DOHH2 (cell line): ENCODE results near the gene NBAS.

Experiments
- H3F3A ChIP-seq: fragments of 200-600 bp; sonication (generic), shearing (Covaris generic); 2 replicates; pipeline ENCODE4 v1.6.0; 2016; ENCODE audit warnings: antibody characterized with exemption, mild to moderate bottlenecking; ENCODE audit not compliant: control insufficient read depth, insufficient read depth
- H3K27ac ChIP-seq: fragments of 200-600 bp; sonication (generic); 2 replicates; pipeline ENCODE4 v1.5.1; 2014; ENCODE audit warnings: low read depth, mild to moderate bottlenecking, low read length, moderate library complexity
- H3K27me3 ChIP-seq: fragments of 200-600 bp; sonication (generic); 2 replicates; pipeline ENCODE4 v1.6.1; 2014; ENCODE audit warnings: mild to moderate bottlenecking, low read length, mixed read lengths; ENCODE audit not compliant: control insufficient read depth
- H3K36me3 ChIP-seq: fragments of 200-600 bp; sonication (generic); 2 replicates; pipeline ENCODE4 v1.6.1; 2014; ENCODE audit warnings: mild to moderate bottlenecking, low read length, moderate library complexity, mixed read lengths; ENCODE audit not compliant: control insufficient read depth
- H3K4me1 ChIP-seq: fragments of 200-600 bp; sonication (generic); 2 replicates; pipeline ENCODE4 v1.6.1; 2014; ENCODE audit warnings: mild to moderate bottlenecking, low read length, mixed read lengths; ENCODE audit not compliant: control insufficient read depth
- H3K4me2 ChIP-seq: fragments of 200-600 bp; sonication (generic); 2 replicates; pipeline ENCODE4 v1.6.0; 2014; ENCODE audit warnings: mild to moderate bottlenecking, low read length, moderate library complexity
- H3K4me3 ChIP-seq: fragments of 200-600 bp; sonication (generic); 2 replicates; pipeline ENCODE4 v1.5.1; 2014; ENCODE audit warnings: mild to moderate bottlenecking, low read length, mixed read lengths
- H3K79me2 ChIP-seq: fragments of 200-600 bp; sonication (generic); 2 replicates; pipeline ENCODE4 v1.6.1; 2014; ENCODE audit warnings: mild to moderate bottlenecking, low read length, mixed read lengths; ENCODE audit not compliant: control insufficient read depth
- H3K9me2 ChIP-seq: fragments of 200-600 bp; sonication (generic); replicated peaks from 2 replicates; pipeline ENCODE4 v1.6.1; 2014; ENCODE audit warnings: mild to moderate bottlenecking, low read length, mixed read lengths; ENCODE audit not compliant: control insufficient read depth
- H3K9me3 ChIP-seq: fragments of 200-600 bp; sonication (generic); 2 replicates; pipeline ENCODE4 v1.6.1; 2014; ENCODE audit warnings: antibody characterized with exemption, low read length, mixed read lengths; ENCODE audit not compliant: control insufficient read depth, insufficient read depth
- H4K20me1 ChIP-seq: fragments of 200-600 bp; sonication (generic); 2 replicates; pipeline ENCODE4 v1.6.0; 2014; ENCODE audit warnings: low read depth, mild to moderate bottlenecking, antibody characterized with exemption, low read length, moderate library complexity; ENCODE audit not compliant: control insufficient read depth, insufficient read depth
- EZH2phosphoT487 ChIP-seq: fragments of 200-600 bp; sonication (generic); IDR thresholded peaks from 2 replicates; pipeline ENCODE4 v1.6.1; 2017; ENCODE audit warnings: borderline replicate concordance, mild to moderate bottlenecking, antibody characterized with exemption, low read length, moderate library complexity, mixed read lengths
- TF ChIP-seq, protein P1 (sequence below): fragments of 200-600 bp; sonication (generic); IDR thresholded peaks from one replicate; pipeline ENCODE4 v1.5.1; 2014; ENCODE audit warnings: antibody characterized with exemption, mild to moderate bottlenecking, low read depth, low read length; ENCODE audit not compliant: poor library complexity, severe bottlenecking

NBAS gene

DNA sequence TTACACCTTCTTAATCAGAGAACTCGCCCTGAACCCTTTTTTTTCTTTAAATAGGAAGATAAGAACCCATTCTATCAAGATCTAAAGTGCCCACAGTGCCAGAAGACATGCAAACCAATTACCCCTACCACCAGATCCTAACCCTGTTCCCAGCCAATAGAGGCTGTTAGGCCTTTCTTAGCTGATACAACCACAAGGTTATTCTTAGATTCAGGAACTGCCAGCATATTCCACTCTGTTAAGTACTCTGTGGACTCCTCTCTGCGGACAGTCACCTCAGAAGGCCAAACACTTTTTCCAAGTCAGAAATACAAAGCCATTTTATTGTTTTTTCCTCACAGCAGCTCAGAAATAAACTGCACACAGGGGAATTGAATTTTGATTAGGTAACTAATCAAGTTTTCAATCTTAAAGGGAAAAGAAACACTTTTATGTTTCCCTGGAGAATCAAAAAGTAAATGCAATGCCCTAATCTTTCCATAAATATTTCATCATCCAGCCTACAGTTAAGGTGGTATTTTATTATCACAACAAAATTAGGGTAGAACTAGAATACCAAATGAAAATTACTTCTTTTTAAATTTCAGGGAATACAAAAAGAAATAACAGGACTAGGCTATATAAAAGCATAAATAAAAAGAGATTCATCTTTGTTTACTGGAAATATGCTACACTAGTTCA lies 111.4 kb downstream of the NBAS start:
- H4K20me1 ChIP-seq: no peaks in the 10 kb centered on the region
- no peaks in the 10 kb centered on the region for H3K9me3 ChIP-seq
- no peak for TF ChIP-seq EZH2phosphoT487
- TF ChIP-seq, protein P1, sequence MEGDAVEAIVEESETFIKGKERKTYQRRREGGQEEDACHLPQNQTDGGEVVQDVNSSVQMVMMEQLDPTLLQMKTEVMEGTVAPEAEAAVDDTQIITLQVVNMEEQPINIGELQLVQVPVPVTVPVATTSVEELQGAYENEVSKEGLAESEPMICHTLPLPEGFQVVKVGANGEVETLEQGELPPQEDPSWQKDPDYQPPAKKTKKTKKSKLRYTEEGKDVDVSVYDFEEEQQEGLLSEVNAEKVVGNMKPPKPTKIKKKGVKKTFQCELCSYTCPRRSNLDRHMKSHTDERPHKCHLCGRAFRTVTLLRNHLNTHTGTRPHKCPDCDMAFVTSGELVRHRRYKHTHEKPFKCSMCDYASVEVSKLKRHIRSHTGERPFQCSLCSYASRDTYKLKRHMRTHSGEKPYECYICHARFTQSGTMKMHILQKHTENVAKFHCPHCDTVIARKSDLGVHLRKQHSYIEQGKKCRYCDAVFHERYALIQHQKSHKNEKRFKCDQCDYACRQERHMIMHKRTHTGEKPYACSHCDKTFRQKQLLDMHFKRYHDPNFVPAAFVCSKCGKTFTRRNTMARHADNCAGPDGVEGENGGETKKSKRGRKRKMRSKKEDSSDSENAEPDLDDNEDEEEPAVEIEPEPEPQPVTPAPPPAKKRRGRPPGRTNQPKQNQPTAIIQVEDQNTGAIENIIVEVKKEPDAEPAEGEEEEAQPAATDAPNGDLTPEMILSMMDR: no peak
- no peak overlapping the region for H3K27ac ChIP-seq
- H3K79me2 ChIP-seq: no peaks in the 10 kb centered on the region
- H3F3A ChIP-seq: no peaks in the 10 kb centered on the region
- no peaks in the 10 kb centered on the region for H3K27me3 ChIP-seq
- H3K4me1 ChIP-seq: no peaks in the 10 kb centered on the region
- H3K4me2 ChIP-seq: no peak overlapping the region
- H3K4me3 ChIP-seq: no peak overlapping the region
- no peaks in the 10 kb centered on the region for H3K36me3 ChIP-seq
- no peaks in the 10 kb centered on the region for H3K9me2 ChIP-seq

DNA sequence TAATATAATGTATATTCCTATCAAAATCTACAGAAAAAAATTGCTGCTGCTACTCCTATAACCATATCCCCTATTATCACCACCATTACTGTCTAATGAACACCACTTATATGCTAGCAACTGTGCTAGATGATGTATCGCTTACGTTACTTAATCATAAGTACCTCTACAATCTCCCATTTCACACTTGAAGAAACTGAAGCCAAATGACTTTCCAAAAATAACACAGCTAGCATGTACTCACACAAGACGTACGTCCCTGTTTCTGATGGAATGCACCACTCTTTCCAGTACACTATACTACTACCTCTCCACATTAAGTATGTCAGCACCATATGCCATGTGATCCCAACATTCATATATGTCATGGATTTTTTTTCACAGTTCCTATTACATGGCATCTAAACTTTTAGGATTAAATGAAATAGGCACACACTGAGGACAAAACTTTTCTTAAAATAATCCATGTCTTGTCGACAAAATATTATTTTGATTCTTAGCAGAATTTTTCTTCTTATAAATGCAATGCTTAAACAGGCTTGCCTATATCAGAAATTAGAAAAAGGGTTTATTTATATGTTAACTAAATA lies 112.8 kb downstream of the NBAS start:
- no peaks in the 10 kb centered on the region for H3K9me2 ChIP-seq
- H3K27ac ChIP-seq: no peak overlapping the region
- H3K36me3 ChIP-seq: no peaks in the 10 kb centered on the region
- no peaks in the 10 kb centered on the region for H3K79me2 ChIP-seq
- TF ChIP-seq, protein P1: no peak
- TF ChIP-seq EZH2phosphoT487: no peak
- no peaks in the 10 kb centered on the region for H4K20me1 ChIP-seq
- H3K9me3 ChIP-seq: no peaks in the 10 kb centered on the region
- H3K27me3 ChIP-seq: no peaks in the 10 kb centered on the region
- H3K4me3 ChIP-seq: no peak overlapping the region
- H3K4me1 ChIP-seq: no peaks in the 10 kb centered on the region
- H3F3A ChIP-seq: no peaks in the 10 kb centered on the region
- H3K4me2 ChIP-seq: no peak overlapping the region

- H4K20me1 ChIP-seq: no peaks in the 10 kb centered on the region
- H3K4me2 ChIP-seq: no peak overlapping the region
- H3K9me2 ChIP-seq: no peaks in the 10 kb centered on the region
- H3K36me3 ChIP-seq: no peaks in the 10 kb centered on the region
- no peak overlapping the region for H3K27ac ChIP-seq
- no peaks in the 10 kb centered on the region for H3F3A ChIP-seq
- H3K9me3 ChIP-seq: no peaks in the 10 kb centered on the region
- H3K4me3 ChIP-seq: no peak overlapping the region
- no peak for TF ChIP-seq EZH2phosphoT487
- TF ChIP-seq, protein P1: no peak
- no peaks in the 10 kb centered on the region for H3K27me3 ChIP-seq
- no peaks in the 10 kb centered on the region for H3K4me1 ChIP-seq
- H3K79me2 ChIP-seq: no peaks in the 10 kb centered on the region
Observed at GRCh38 chr2:15447381-15447780, 113.8 kb downstream of the NBAS start.
